Heart left ventricle (tissue), 16 donors: ENCODE data around the gene KLHL1. TPM values are rescaled to one million over a fixed set of nuclear protein-coding genes. Genes with fewer than 3 reads are reported as not detected.
A peak's percentile ranks its signal among the peaks of the same experiment; 100 is the strongest.

Experiments
- ATAC-seq, 4 donors: fragments of 200-7000 bp; cut with Tn5 transposase; one replicate each; pipeline ENCODE4 v1.9.1; 2020 to 2022; ENCODE audit warnings: moderate library complexity in 4 of 4, mild to moderate bottlenecking in 3 of 4, moderate number of reproducible peaks in 1 of 4
- DNase-seq, 5 donors: peaks; one replicate each; pipeline ENCODE4 v3.0.0-alpha.2; 2020
- H3K27ac ChIP-seq, 12 donors: fragments of 200-600 bp; sonication (generic) in 4 of 12; one replicate each; pipeline versions ENCODE4 v1.5.0 to v1.8.0; 2016 to 2022; ENCODE audit warnings: mild to moderate bottlenecking in 2 of 12
- H3K27me3 ChIP-seq, 9 donors: fragments of 200-600 bp; sonication (generic) in 2 of 9; one replicate each; pipeline versions ENCODE4 v1.5.1 to v1.8.0; 2016 to 2022; ENCODE audit warnings: mild to moderate bottlenecking in 3 of 9
- H3K36me3 ChIP-seq, 9 donors: fragments of 200-600 bp; sonication (generic) in 2 of 9; one replicate each; pipeline versions ENCODE4 v1.5.0 to v1.8.0; 2018 to 2022; ENCODE audit warnings: mild to moderate bottlenecking in 2 of 9
- H3K4me1 ChIP-seq, 12 donors: fragments of 200-600 bp; sonication (generic) in 4 of 12; one replicate each; pipeline versions ENCODE4 v1.5.0 to v1.8.0; 2016 to 2022; ENCODE audit warnings: mild to moderate bottlenecking in 3 of 12
- H3K4me3 ChIP-seq, 12 donors: fragments of 200-600 bp; sonication (generic) in 4 of 12; one replicate each; pipeline versions ENCODE4 v1.5.0 to v1.8.0; 2017 to 2022; ENCODE audit warnings: mild to moderate bottlenecking in 9 of 12, moderate library complexity in 4 of 12
- H3K9me3 ChIP-seq, 12 donors: fragments of 200-600 bp; sonication (generic) in 4 of 12; one replicate each; pipeline versions ENCODE4 v1.5.0 to v1.8.0; 2016 to 2022; ENCODE audit warnings: mild to moderate bottlenecking in 1 of 12
- POLR2A ChIP-seq, 2 donors: fragments of 450-650 bp; IDR thresholded peaks; one replicate each; pipeline ENCODE4 v1.6.1; 2017; ENCODE audit warnings: antibody characterized with exemption in 2 of 2, mild to moderate bottlenecking in 2 of 2, moderate library complexity in 2 of 2
- WGBS, 4 donors: extraction: QIAGEN DNeasy Blood & Tissue Kit in 2 of 4; methylation state at CpG; one replicate each; pipeline versions ENCODE4 v1.1.5 to v1.1.7; 2013 to 2018; 5-methylcytosine and 5-hydroxymethylcytosine counted together
- intact Hi-C, 10 donors: fragments of 100-400 bp; cut with DNase I; formaldehyde crosslinking; loops; one replicate each; pipeline versions ENCODE4 v1.11.1 to v1.14.2; 2022
- polyA plus RNA-seq, 2 donors: library from polyadenylated mRNA; stranded (reverse); fragments of 200-250 nt; gene quantifications; one replicate each; pipeline ENCODE4 v1.2.3, GENCODE V29; 2013
- total RNA-seq, 9 donors: library from RNA; depleted of rRNA in 2 of 9; stranded (reverse); fragments of >200 nt in 2 of 9; fragmentation: NEBNext Ultra II Directional in 3 of 9; extraction: Animal tissue kit (Norgen Biotek cat#: 25700) in 3 of 9; gene quantifications; one replicate each; pipeline versions ENCODE4 v1.1.0 to v1.2.4, GENCODE V29; 2016 to 2023
- TF ChIP-seq, protein P1 (sequence below), 12 donors: fragments of 200-600 bp; sonication (generic) in 4 of 12; IDR thresholded peaks; one replicate each; pipeline versions ENCODE4 v1.5.0 to v1.8.0; 2018 to 2022; ENCODE audit warnings: antibody characterized with exemption in 12 of 12, mild to moderate bottlenecking in 5 of 12
- donor health status: ischemic (EF 13 %, LVEDD 7.1; RV severe dilation, severe dysfunction).
- donor health status: healthy with polysubstance abuse.
- donor health status: DM: no; HTN: yes; CAD: no.
- donor health status: DM: no; HTN: no; CAD: no.
- donor health status: ischemic (EF 25% LVEDD 6.9; RV normal size, moderate dysfunction).
- donor health status: ischemic (EF 25% LVEDD 5.7; RV mildly dilated, moderate dysfunction).
- donor health status: healthy.
- donor health status: DM: yes; HTN: yes; CAD: no.
- donor health status: ischemic (EF 35%, LVEDD 5.7; RV mildly dilated, moderate dysfunction).
- donor health status: nonischemic (EF 11% LVEDD 7.7; RV severe dilation, severe dysfunction).
- donor health status: DM: yes; HTN: yes; CAD: no.
- donor health status: PGD.
- donor health status: ischemic (EF 29% LVEDD 5.4; RV normal size, mild dysfunction).
- donor health status: nonischemic (EF 23%, LVEDD 6.1; RV moderate dilation, normal function).

Gene KLHL1
- total and polyA plus RNA-seq, 11 donors: not detected

DNA sequence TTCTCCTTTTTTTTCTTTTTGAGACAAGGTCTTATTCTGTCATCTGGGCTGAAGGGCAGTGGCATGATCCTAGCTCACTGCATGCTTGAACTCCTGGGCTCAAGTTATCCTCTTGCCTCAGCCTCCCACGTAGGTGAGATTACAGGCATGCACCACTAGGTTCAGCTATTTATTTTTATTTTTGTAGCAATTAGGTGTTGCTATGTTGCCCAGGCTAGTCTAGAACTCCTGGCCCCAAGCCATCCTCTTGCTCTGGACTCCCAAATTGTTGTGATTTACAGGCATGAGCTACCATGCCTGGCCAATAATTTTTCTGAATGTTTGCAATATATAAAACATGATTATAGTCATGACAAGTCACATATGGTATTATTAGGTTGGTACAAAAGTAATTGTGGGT lies 161.7 kb downstream of the KLHL1 start:
- Histone ChIP-seq H3K27ac (no peak overlapping the region), H3K36me3 (no peaks in the 10 kb centered on the region), H3K4me1 (no peaks in the 10 kb centered on the region), H3K9me3 (peaks cover 0 to 4% (median 0%) of the 10 kb centered on the region in 12 donors), H3K4me3 (no peak overlapping the region), H3K27me3 (no peaks in the 10 kb centered on the region)
- TF ChIP-seq POLR2A (IDR thresholded peaks at IDR 0.05): no peak
- TF ChIP-seq, protein P1, sequence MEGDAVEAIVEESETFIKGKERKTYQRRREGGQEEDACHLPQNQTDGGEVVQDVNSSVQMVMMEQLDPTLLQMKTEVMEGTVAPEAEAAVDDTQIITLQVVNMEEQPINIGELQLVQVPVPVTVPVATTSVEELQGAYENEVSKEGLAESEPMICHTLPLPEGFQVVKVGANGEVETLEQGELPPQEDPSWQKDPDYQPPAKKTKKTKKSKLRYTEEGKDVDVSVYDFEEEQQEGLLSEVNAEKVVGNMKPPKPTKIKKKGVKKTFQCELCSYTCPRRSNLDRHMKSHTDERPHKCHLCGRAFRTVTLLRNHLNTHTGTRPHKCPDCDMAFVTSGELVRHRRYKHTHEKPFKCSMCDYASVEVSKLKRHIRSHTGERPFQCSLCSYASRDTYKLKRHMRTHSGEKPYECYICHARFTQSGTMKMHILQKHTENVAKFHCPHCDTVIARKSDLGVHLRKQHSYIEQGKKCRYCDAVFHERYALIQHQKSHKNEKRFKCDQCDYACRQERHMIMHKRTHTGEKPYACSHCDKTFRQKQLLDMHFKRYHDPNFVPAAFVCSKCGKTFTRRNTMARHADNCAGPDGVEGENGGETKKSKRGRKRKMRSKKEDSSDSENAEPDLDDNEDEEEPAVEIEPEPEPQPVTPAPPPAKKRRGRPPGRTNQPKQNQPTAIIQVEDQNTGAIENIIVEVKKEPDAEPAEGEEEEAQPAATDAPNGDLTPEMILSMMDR (IDR thresholded peaks at IDR 0.05): no peak
- ATAC-seq: no peak
- no peak for DNase-seq
- intact Hi-C loops: no loop called here
- 44 to 56% (median 55%) methylated on average over 1 of the region's 1 CpG for WGBS, 4 donors

DNA sequence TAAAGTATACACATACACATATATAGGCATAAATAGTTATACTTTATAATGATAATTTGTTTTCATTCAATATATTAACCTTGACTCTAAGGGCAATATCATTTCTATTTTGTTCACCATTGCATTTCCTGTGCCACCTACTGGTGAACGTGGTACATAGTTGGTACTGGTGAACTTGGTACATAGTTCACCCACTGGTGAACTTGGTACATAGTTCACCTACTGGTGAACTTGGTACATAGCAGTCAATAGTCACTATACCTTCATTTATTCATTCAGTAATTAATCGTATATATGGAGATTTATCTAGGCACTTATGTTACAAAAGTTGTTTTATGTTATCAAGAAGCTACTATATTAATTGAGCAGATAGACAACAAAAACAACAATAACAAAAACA lies 173.2 kb downstream of the KLHL1 start:
- TF ChIP-seq POLR2A (IDR thresholded peaks at IDR 0.05): no peak
- TF ChIP-seq, protein P1 (IDR thresholded peaks at IDR 0.05): peak in 2 of 12 donors; percentile 14 to 17
- no peak for ATAC-seq

DNA sequence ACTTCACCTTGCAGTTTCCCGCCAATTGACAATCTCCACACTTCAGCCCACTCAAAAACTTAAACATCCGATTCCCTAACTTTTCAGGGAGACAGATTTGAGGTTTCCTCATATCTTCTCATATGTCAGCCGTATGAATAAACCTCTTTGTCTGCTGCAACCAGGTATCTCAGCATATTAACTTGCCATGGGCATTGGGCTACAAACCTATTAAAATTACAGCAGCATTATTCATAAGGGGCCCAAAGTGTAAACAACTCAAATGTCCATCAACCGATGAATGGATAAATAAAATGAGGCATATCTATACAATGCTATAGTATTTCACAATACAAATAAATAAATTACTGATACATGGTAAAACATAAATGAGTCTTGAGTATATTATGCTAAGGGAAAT lies 180.0 kb downstream of the KLHL1 start:
- Histone ChIP-seq H3K27me3 (no peaks in the 10 kb centered on the region), H3K36me3 (no peaks in the 10 kb centered on the region), H3K27ac (no peak overlapping the region), H3K4me1 (no peaks in the 10 kb centered on the region), H3K4me3 (no peak overlapping the region), H3K9me3 (no peaks in the 10 kb centered on the region)
- no peak for DNase-seq
- ATAC-seq: no peak
- WGBS, 4 donors: 85 to 90% (median 89%) methylated on average over 4 of the region's 4 CpGs
- intact Hi-C loops: no loop called here
- no peak for TF ChIP-seq POLR2A (IDR thresholded peaks at IDR 0.05)
- TF ChIP-seq, protein P1 (IDR thresholded peaks at IDR 0.05): no peak

More for the DNA sequence above, 173.2 kb downstream of the KLHL1 start:
- Histone ChIP-seq H3K4me1 (no peaks in the 10 kb centered on the region), H3K4me3 (no peak overlapping the region), H3K9me3 (no peaks in the 10 kb centered on the region), H3K36me3 (no peaks in the 10 kb centered on the region), H3K27ac (no peak overlapping the region), H3K27me3 (no peaks in the 10 kb centered on the region)
- WGBS, 4 donors: 64 to 79% (median 67%) methylated on average over 2 of the region's 2 CpGs
- intact Hi-C loops: no loop called here
- no peak for DNase-seq

DNA sequence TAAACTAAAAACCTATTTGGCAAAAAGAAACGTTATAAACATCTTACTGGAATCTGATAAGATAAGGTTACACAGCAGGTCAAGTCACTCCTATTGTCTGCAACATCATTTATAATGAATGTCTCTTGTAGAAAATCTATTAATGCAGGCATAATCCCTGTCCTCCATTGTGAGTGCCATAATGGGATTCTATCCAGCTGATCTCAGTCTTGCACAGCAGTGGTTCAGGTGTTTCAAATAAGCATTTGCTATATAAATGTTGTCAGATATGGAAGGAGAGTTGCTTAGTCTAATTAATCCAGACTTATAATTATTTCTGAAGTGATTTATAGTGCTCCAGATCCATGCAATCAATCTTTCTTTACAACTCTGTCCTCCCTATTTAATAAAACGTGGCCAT lies 187.1 kb downstream of the KLHL1 start:
- H3K9me3 ChIP-seq: peaks cover 0 to 15% (median 0%) of the 10 kb centered on the region in 12 donors
- no peak for ATAC-seq
- no peak for DNase-seq
- no peak for TF ChIP-seq POLR2A (IDR thresholded peaks at IDR 0.05)
- TF ChIP-seq, protein P1 (IDR thresholded peaks at IDR 0.05): no peak
- 31 to 48% (median 40%) methylated on average over 2 of the region's 2 CpGs for WGBS, 4 donors
- no peaks in the 10 kb centered on the region for H3K27me3 ChIP-seq
- H3K4me3 ChIP-seq: no peak overlapping the region
- no peaks in the 10 kb centered on the region for H3K4me1 ChIP-seq
- no peaks in the 10 kb centered on the region for H3K36me3 ChIP-seq
- intact Hi-C loops: no loop called here
- H3K27ac ChIP-seq: no peak overlapping the region
